ENCODE results near the gene SCRN1. TPM values are rescaled to one million over a fixed set of nuclear protein-coding genes. Genes with fewer than 3 reads are reported as not detected.

SCRN1 gene
- total RNA-seq, 3 donors from 2014 or later, result 25.9 to 32.0 (median 31.5) TPM

DNA sequence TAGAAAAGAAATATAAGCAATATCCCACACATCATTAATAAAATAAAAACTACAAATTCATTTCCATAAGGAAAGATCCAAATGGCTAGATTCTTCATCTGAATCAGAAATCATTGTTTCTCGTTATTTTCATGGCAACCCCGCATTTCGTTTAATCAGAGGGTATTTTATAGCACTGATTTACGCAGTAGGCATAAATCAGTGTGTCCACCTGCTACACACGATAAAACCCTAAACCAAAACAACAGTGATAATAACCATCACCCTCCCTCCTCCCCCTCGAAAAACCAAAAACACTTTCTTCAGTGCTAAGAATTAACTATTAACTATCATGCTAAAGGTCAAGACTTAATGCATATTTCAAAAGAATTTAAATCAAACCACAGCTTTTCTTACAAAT lies 20.4 kb upstream of the SCRN1 start:
- H3K4me1 ChIP-seq, result no peaks in the 10 kb centered on the region
- H3K27ac ChIP-seq, result no peak overlapping the region
- H3K4me3 ChIP-seq, result no peak overlapping the region
- DNase-seq (ENCODE audit: low spot score in 2 of 2), result no peak
- H3K9me3 ChIP-seq, result no peaks in the 10 kb centered on the region
- intact Hi-C loops (cut with DNase I; ENCODE audit: low total_unique reads), result no loop called here
- TF ChIP-seq POLR2A (IDR thresholded peaks at IDR 0.05) (no peak), CTCF (IDR thresholded peaks at IDR 0.05) (no peak), POLR2AphosphoS5 (IDR thresholded peaks at IDR 0.05) (no peak)
- H3K27me3 ChIP-seq, result no peaks in the 10 kb centered on the region
- peaks cover 6% of the 10 kb centered on the region for H3K36me3 ChIP-seq

DNA sequence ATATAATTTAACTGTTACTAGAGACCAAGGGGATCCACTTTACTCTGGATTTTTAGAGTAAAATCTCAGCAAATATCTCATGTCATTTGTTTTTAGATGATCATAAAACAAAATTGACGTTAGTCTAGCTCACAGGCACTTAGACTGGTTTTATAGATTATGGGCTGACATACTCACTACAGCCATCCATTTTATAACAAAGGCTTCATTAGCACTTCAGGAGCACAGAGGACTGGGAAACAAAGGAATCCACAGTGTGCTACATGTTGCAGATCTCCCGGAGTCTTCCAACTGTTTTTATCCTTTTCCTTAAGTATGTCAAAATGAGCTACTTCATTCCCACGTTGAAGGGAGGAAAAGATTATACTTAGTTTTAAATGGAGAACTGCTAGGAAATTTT lies 15.9 kb upstream of the SCRN1 start:
- Histone ChIP-seq H3K27ac (no peak overlapping the region), H3K9me3 (no peaks in the 10 kb centered on the region), H3K4me1 (no peaks in the 10 kb centered on the region), H3K4me3 (no peak overlapping the region), H3K36me3 (no peaks in the 10 kb centered on the region), H3K27me3 (no peaks in the 10 kb centered on the region)
- DNase-seq (ENCODE audit: low spot score in 2 of 2), result no peak
- intact Hi-C loops (cut with DNase I; ENCODE audit: low total_unique reads), result no loop called here
- no peak for TF ChIP-seq CTCF (IDR thresholded peaks at IDR 0.05)
- TF ChIP-seq POLR2A (IDR thresholded peaks at IDR 0.05), result no peak
- TF ChIP-seq POLR2AphosphoS5 (IDR thresholded peaks at IDR 0.05), result no peak

- DNase-seq (ENCODE audit: low spot score in 2 of 2), result no peak
- no peaks in the 10 kb centered on the region for H3K36me3 ChIP-seq
- intact Hi-C loops (cut with DNase I; ENCODE audit: low total_unique reads), result no loop called here
- no peaks in the 10 kb centered on the region for H3K27me3 ChIP-seq
- no peak overlapping the region for H3K4me3 ChIP-seq
- TF ChIP-seq CTCF (IDR thresholded peaks at IDR 0.05) (no peak), POLR2A (IDR thresholded peaks at IDR 0.05) (no peak), POLR2AphosphoS5 (IDR thresholded peaks at IDR 0.05) (no peak)
- no peaks in the 10 kb centered on the region for H3K9me3 ChIP-seq
- no peaks in the 10 kb centered on the region for H3K4me1 ChIP-seq
- no peak overlapping the region for H3K27ac ChIP-seq
Measured at GRCh38 chr7:30003098-30003497, 13.5 kb upstream of the SCRN1 start.

- no peaks in the 10 kb centered on the region for H3K27me3 ChIP-seq
- H3K9me3 ChIP-seq, result no peaks in the 10 kb centered on the region
- H3K4me3 ChIP-seq, result no peak overlapping the region
- H3K27ac ChIP-seq, result no peak overlapping the region
- intact Hi-C loops (cut with DNase I; ENCODE audit: low total_unique reads), result no loop called here
- TF ChIP-seq CTCF (IDR thresholded peaks at IDR 0.05), result no peak
- no peak for TF ChIP-seq POLR2AphosphoS5 (IDR thresholded peaks at IDR 0.05)
- no peak for TF ChIP-seq POLR2A (IDR thresholded peaks at IDR 0.05)
- DNase-seq (ENCODE audit: low spot score in 2 of 2), result no peak
- no peaks in the 10 kb centered on the region for H3K4me1 ChIP-seq
- H3K36me3 ChIP-seq, result no peaks in the 10 kb centered on the region
Measured at GRCh38 chr7:30001998-30002397, 12.4 kb upstream of the SCRN1 start.

DNA sequence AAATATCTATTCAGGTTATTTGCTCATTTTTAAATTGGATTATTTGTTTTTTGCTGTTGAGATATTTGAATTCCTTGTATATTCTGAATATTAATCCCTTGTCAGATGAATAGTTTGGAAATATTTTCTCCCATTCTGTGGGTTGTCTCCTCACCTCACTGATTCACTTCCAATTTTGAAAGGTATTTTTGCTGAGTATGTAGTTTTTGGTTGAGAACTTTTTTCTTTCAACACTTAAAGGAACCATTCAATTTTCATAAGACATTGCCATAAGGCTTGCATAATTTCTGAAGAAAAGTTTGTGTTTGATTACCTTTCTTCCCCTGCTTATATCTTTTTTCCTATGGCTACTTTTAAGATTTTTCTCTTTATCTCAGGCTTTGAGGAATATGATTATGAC lies 8.9 kb upstream of the SCRN1 start:
- Histone ChIP-seq H3K27me3 (no peaks in the 10 kb centered on the region), H3K9me3 (peaks cover 4 to 8% of the 10 kb centered on the region in 2 donors), H3K36me3 (no peaks in the 10 kb centered on the region), H3K27ac (no peak overlapping the region), H3K4me1 (no peaks in the 10 kb centered on the region), H3K4me3 (no peak overlapping the region)
- TF ChIP-seq POLR2AphosphoS5 (IDR thresholded peaks at IDR 0.05), result no peak
- no peak for TF ChIP-seq CTCF (IDR thresholded peaks at IDR 0.05)
- TF ChIP-seq POLR2A (IDR thresholded peaks at IDR 0.05), result no peak
- intact Hi-C loops (cut with DNase I; ENCODE audit: low total_unique reads), result no loop called here
- DNase-seq (ENCODE audit: low spot score in 2 of 2), result no peak
